HL-60/S4 (cell line): Measurements from ENCODE around the gene EZR.

Experiments used
- in situ Hi-C: fragments of 300-500 bp; cut with MboI; formaldehyde crosslinking; loops from 2 replicates; pipeline ENCODE4 v1.14.3; 2022; ENCODE audit warnings: low sequenced_read_pairs

Gene EZR

GRCh38 chr6:158737710-158738615 lies 81.2 kb downstream of the EZR start:
- in situ Hi-C loops: no loop called here

DNA sequence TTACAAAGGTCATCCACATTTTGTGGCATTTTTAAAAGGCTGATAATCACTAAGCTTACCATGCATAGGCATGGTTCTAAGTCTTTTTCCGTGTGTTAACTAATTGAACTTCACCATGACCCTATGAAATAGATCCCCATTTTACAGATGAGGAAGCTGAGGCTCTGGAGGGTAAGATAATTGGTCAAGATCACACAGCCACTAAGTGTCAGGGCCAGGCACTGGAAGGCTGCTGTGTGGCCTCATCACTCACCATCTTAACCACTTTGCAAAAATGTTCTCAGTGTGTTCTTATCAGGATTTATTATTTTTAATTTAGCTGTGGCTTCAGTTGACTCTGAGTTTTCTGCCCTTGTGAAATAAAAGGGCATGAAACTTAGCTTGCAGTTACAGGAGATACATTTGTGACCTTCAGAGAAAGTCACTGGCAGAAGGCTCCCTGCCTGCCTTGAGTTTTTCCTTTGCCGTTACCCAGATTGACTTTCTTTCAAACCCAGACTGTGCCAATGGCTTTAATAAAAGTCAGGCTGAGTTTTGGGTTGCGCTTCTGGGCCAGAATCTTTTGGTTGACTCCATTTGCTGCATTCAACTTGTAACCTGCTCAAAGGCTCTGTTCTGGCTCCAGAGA lies 82.0 kb downstream of the EZR start:
- in situ Hi-C loops: no loop called here

- in situ Hi-C loops: no loop called here
Observed at GRCh38 chr6:158735009-158735408, 84.2 kb downstream of the EZR start.

GRCh38 chr6:158730541-158730907 lies 88.6 kb downstream of the EZR start:
- in situ Hi-C loops: no loop called here

- in situ Hi-C loops: no loop called here
Observed at GRCh38 chr6:158729906-158730540, 89.1 kb downstream of the EZR start.

DNA sequence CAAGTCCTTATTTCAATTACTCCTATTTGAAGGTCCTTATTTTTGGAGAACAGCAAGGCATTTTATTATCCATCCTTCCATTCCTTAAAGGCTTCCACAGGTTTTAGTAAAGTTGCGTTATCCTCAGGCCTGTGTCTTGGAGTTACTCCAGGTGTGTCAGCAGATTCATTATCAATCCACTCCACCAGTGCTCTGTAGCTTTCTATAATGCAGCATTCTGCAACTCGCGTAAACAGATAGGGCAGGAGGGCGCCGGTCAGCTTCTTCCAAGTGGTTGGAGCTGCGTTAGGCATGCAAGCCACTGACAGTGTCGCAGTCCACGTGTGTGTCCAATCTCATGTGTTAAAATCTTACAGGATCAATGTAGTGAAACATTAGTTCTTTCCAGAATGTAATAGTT lies 93.5 kb downstream of the EZR start:
- in situ Hi-C loops: no loop called here

- in situ Hi-C loops: no loop called here
Observed at GRCh38 chr6:158722176-158722729, 96.9 kb downstream of the EZR start.

DNA sequence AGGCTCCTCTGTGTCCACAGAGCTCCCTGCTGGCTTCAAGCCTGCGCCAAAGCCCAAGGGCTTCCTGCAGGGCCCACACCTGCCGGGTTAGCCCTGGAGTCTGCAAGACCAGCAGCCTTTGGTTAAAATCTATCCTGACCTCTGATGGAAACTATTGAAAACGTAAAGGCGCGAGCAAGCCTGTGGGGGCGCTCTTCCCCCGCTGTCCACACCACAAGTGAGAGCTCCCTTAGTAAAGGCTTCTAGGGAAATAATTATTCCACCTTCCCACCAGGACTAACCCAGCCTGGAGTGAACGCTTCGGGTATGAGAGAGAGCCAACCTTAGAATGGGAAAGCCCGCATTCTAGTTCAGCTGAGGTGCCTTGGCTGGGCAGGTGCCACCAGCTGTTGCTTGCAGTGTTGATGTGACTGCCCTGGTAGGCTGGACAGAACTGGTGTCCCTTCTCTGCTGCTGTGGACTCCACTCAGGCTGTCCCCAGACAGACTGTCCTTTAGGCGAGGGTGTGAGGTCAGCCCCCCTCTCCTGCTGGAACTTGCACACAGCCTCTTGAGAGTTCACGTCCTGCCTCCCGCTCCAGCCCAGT lies 100.6 kb downstream of the EZR start:
- in situ Hi-C loops: no loop called here

GRCh38 chr6:158717341-158718330 lies 101.5 kb downstream of the EZR start:
- in situ Hi-C loops: no loop called here
